HepG2 (cell line): ENCODE data around the gene MMP24OS. TPM values are rescaled to one million over a fixed set of nuclear protein-coding genes. Genes with fewer than 3 reads are reported as not detected.
A peak's percentile ranks its signal among the peaks of the same experiment; 100 is the strongest.

Experiments
- BORCS8-MEF2B ChIP-seq: sonication (generic); formaldehyde crosslinking; IDR thresholded peaks from 2 replicates; pipeline ENCODE4 v1.8.0; 2022; ENCODE audit warnings: mild to moderate bottlenecking, missing genetic modification reagents
- FOXK1 ChIP-seq: sonication (generic); formaldehyde crosslinking; IDR thresholded peaks from 2 replicates; pipeline ENCODE4 v1.4.0; 2020; ENCODE audit warnings: low read depth, missing genetic modification reagents, borderline replicate concordance
- FUBP1 ChIP-seq: sonication (generic); formaldehyde crosslinking; IDR thresholded peaks from 2 replicates; pipeline ENCODE4 v1.5.1; 2020; ENCODE audit warnings: missing genetic modification reagents, mild to moderate bottlenecking, borderline replicate concordance
- GLI4 ChIP-seq: sonication (generic); formaldehyde crosslinking; IDR thresholded peaks from 2 replicates; pipeline ENCODE4 v1.5.1; 2020; ENCODE audit warnings: missing genetic modification reagents, mild to moderate bottlenecking, moderate library complexity, borderline replicate concordance
- GTF2F1 ChIP-seq: fragments of 150-350 bp; IDR thresholded peaks from 2 replicates; pipeline ENCODE4 v1.6.1; 2014; ENCODE audit warnings: low read length
- HBP1 ChIP-seq: IDR thresholded peaks from 2 replicates; pipeline ENCODE4 v1.6.1; 2016; ENCODE audit warnings: low read depth, control low read depth
- HCFC1 ChIP-seq: fragments of 150-350 bp; IDR thresholded peaks from 2 replicates; pipeline ENCODE4 v1.6.1; 2014; ENCODE audit warnings: low read depth, low read length
- HMGA1 ChIP-seq: sonication (generic); formaldehyde crosslinking; conservative IDR thresholded peaks from 2 replicates; pipeline ENCODE4 v1.4.0; 2020; ENCODE audit warnings: missing genetic modification reagents
- KDM5B ChIP-seq: sonication (generic); formaldehyde crosslinking; IDR thresholded peaks from 2 replicates; pipeline ENCODE4 v1.4.0; 2020; ENCODE audit warnings: missing genetic modification reagents, mild to moderate bottlenecking, borderline replicate concordance
- NFYC ChIP-seq: IDR thresholded peaks from 2 replicates; pipeline ENCODE4 v1.6.1; 2016; ENCODE audit warnings: missing genetic modification reagents, missing compliant biosample characterization
- NR1H2 ChIP-seq: sonication (generic); formaldehyde crosslinking; IDR thresholded peaks from 2 replicates; pipeline ENCODE4 v1.8.1; 2022; ENCODE audit warnings: low read depth, missing genetic modification reagents, borderline replicate concordance
- PCBP2 ChIP-seq: fragments of 200-400 bp; formaldehyde crosslinking; optimal IDR thresholded peaks from 2 replicates; pipeline ENCODE3; 2018; ENCODE audit warnings: low read length, low read depth; ENCODE audit not compliant: poor library complexity, severe bottlenecking
- SCMH1 ChIP-seq: sonication (generic); formaldehyde crosslinking; IDR thresholded peaks from 2 replicates; pipeline ENCODE4 v1.9.0; 2021; ENCODE audit warnings: missing genetic modification reagents, mild to moderate bottlenecking, borderline replicate concordance
- THAP8 ChIP-seq: sonication (generic); formaldehyde crosslinking; IDR thresholded peaks from 2 replicates; pipeline ENCODE4 v1.5.1; 2020; ENCODE audit warnings: missing genetic modification reagents, mild to moderate bottlenecking, borderline replicate concordance
- U2AF2 ChIP-seq: fragments of 200-400 bp; formaldehyde crosslinking; IDR thresholded peaks from 2 replicates; pipeline ENCODE4 v1.6.1; 2017; ENCODE audit warnings: low read depth, mild to moderate bottlenecking, low read length
- YY1 ChIP-seq: IDR thresholded peaks from 2 replicates; pipeline ENCODE4 v1.6.1; 2011; ENCODE audit warnings: low read length, low read depth, moderate library complexity, mild to moderate bottlenecking; ENCODE audit not compliant: insufficient read depth, insufficient replicate concordance
- ZNF207 ChIP-seq: fragments of 450-650 bp; IDR thresholded peaks from 2 replicates; pipeline ENCODE4 v1.6.1; 2016; ENCODE audit warnings: antibody characterized with exemption, borderline replicate concordance
- ZNF572 ChIP-seq: sonication (generic); formaldehyde crosslinking; IDR thresholded peaks from 2 replicates; pipeline ENCODE4 v1.5.1; 2020; ENCODE audit warnings: mild to moderate bottlenecking, missing genetic modification reagents
- ZNF768 ChIP-seq: sonication (generic); formaldehyde crosslinking; IDR thresholded peaks from 2 replicates; pipeline ENCODE4 v1.4.0; 2020; ENCODE audit warnings: missing genetic modification reagents
- polyA plus RNA-seq, 8 experiments: library from polyadenylated mRNA; depleted of rRNA in 3 of 8; stranded (reverse) in 7 of 8; unstranded in 1 of 8; fragments of >200 nt; fragmentation: Illumina TruSeq in 4 of 8; extraction: Trizol in 4 of 8; gene quantifications; 2 replicates each; pipeline versions ENCODE4 v1.2.1 to v1.2.3, GENCODE V29; 2011 to 2016; ENCODE audit warnings: low read depth in 4 of 8, missing spikeins in 1 of 8, mixed read lengths in 1 of 8; ENCODE audit not compliant: insufficient read depth in 1 of 8
- total RNA-seq, 5 experiments: library from RNA; depleted of rRNA; stranded (reverse); fragments of >200 nt; fragmentation: Illumina TruSeq; extraction: Trizol; gene quantifications; 2 replicates each; pipeline ENCODE4 v1.2.3, GENCODE V29; 2016; ENCODE audit warnings: low read depth in 1 of 5
- TF ChIP-seq, protein P1 (sequence below): sonication (generic); formaldehyde crosslinking; IDR thresholded peaks from 2 replicates; pipeline ENCODE4 v1.5.0; 2020; ENCODE audit warnings: missing genetic modification reagents
- TF ChIP-seq, protein P2 (sequence below): sonication (generic); formaldehyde crosslinking; IDR thresholded peaks from 2 replicates; pipeline ENCODE4 v1.4.0; 2020; ENCODE audit warnings: mild to moderate bottlenecking, missing genetic modification reagents

Gene MMP24OS
- total and polyA plus RNA-seq, 2 of the 13 experiments (the other 11 are each of a cell fraction or from before 2014, with no cell fraction given): 6.0 to 8.5 TPM

DNA sequence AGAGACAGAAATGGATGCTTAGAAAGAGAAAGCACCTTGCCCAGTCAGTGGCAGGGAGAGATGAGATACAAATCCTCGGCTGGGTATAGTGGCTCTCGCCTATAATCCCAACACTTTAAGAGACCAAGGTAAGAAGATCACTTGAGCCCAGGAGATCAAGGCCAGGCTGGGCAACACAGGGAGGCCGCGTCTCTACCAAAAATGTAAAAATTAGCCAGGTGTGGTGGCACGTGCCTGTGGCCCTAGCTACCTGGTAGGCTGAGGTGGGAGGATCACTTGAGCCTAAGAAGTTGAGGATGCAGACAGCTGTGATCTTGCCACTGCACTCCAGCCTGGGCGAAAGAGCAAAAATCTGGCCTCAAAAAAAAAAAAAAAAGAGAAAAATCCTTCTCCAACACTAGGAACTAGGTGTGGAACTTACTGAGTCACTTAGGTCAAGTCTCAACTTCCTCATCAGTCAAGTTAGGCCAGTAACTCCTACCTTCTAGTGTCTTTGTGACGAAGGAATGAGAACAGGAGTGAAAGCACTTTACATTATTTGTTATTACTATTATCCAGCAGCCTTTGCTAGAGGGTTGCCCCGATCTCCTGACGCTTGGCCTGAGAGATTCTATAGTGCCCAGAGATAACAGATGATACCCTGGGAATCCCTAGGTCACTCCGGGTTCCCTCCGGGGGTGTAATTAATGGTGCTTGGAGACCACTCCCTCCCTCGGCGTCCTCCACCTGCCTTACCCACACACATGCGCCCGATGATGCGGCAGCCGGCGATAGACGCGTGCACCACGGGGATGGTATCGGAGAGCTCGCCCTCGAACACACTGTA is 5.7 kb upstream of the MMP24OS start (continued):
- TF ChIP-seq, protein P1, sequence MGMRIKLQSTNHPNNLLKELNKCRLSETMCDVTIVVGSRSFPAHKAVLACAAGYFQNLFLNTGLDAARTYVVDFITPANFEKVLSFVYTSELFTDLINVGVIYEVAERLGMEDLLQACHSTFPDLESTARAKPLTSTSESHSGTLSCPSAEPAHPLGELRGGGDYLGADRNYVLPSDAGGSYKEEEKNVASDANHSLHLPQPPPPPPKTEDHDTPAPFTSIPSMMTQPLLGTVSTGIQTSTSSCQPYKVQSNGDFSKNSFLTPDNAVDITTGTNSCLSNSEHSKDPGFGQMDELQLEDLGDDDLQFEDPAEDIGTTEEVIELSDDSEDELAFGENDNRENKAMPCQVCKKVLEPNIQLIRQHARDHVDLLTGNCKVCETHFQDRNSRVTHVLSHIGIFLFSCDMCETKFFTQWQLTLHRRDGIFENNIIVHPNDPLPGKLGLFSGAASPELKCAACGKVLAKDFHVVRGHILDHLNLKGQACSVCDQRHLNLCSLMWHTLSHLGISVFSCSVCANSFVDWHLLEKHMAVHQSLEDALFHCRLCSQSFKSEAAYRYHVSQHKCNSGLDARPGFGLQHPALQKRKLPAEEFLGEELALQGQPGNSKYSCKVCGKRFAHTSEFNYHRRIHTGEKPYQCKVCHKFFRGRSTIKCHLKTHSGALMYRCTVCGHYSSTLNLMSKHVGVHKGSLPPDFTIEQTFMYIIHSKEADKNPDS (CRISPR knock-in tag): no peak
- TF ChIP-seq GTF2F1: no peak
- no peak for TF ChIP-seq FOXK1 (CRISPR knock-in tag)
- no peak for TF ChIP-seq HCFC1
- no peak for TF ChIP-seq PCBP2
- TF ChIP-seq THAP8: no peak
- 0 out of 2 replicates have a peak, but pooled peaks have one; percentile 23 for TF ChIP-seq HBP1 (CRISPR knock-in tag)
- TF ChIP-seq U2AF2: no peak
- no peak for TF ChIP-seq ZNF572 (CRISPR knock-in tag)
- no peak for TF ChIP-seq NFYC (CRISPR knock-in tag)
- no peak for TF ChIP-seq KDM5B (CRISPR knock-in tag)
- no peak for TF ChIP-seq ZNF207
- no peak for TF ChIP-seq YY1
- TF ChIP-seq, protein P2, sequence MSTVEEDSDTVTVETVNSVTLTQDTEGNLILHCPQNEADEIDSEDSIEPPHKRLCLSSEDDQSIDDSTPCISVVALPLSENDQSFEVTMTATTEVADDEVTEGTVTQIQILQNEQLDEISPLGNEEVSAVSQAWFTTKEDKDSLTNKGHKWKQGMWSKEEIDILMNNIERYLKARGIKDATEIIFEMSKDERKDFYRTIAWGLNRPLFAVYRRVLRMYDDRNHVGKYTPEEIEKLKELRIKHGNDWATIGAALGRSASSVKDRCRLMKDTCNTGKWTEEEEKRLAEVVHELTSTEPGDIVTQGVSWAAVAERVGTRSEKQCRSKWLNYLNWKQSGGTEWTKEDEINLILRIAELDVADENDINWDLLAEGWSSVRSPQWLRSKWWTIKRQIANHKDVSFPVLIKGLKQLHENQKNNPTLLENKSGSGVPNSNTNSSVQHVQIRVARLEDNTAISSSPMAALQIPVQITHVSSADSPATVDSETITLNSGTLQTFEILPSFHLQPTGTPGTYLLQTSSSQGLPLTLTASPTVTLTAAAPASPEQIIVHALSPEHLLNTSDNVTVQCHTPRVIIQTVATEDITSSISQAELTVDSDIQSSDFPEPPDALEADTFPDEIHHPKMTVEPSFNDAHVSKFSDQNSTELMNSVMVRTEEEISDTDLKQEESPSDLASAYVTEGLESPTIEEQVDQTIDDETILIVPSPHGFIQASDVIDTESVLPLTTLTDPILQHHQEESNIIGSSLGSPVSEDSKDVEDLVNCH (CRISPR knock-in tag): 0 out of 2 replicates have a peak, but pooled peaks have one; percentile 3
- no peak for TF ChIP-seq SCMH1 (CRISPR knock-in tag)
- no peak for TF ChIP-seq ZNF768 (CRISPR knock-in tag)
- TF ChIP-seq FUBP1 (CRISPR knock-in tag): 0 out of 2 replicates have a peak, but pooled peaks have one; percentile 56
- TF ChIP-seq HMGA1 (CRISPR knock-in tag): no peak
- TF ChIP-seq GLI4 (CRISPR knock-in tag): no peak
- TF ChIP-seq BORCS8-MEF2B: no peak; the same call in 1 of the 2 replicates
- no peak for TF ChIP-seq NR1H2 (CRISPR knock-in tag)
